Measurements from ENCODE around the gene PRDM15. TPM values are rescaled to one million over a fixed set of nuclear protein-coding genes. Genes with fewer than 3 reads are reported as not detected.

Gene PRDM15
- total RNA-seq, 1 donor from 2014 or later, result 20.5 TPM

DNA sequence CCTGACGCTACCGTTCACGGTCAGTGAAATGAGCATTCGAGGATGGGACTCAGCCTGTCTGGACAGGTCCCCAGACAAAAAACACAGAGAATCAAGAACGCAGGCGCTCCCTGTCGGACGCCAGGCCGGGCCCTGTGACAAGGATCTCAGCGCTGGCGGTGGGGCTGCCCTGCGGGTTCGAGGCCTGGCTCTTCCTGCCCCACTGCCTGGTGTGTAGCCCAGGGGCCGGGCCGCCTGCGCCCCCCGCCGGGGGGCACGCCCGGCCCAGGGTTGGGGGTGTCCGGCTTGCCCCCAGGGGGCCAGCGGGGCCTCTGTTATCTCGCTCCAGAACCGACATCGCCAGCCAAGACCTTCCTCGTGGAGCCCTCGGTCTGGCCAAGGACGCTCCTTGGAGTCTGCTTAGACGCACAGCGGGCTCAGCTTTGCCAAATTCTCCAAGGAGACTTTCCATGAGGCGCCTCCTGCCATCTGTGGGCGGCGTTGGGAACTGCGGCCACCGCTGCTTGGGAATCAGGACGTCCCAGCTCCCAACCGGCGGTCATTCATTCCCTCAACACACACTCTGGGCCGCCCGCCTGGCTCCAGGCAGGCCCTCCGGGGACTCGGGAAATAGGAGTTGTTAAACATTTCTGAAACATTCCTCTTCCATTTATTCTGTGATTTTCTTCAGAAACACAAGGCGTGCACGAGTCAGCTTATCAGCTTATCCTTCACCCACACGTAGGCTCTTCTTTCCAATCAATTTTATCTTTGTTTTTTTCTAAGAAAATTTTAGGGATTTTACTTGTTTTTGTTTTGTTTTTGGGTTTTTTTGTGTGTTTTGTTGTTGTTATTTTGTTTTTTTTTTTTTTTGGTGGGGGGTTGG, 101.0 kb downstream of the PRDM15 start:
- DNase-seq (ENCODE audit: low spot score in 2 of 2), result peak; percentile 59 to 95
- Histone ChIP-seq H3K36me3 (no peaks in the 10 kb centered on the region), H3K27ac (peak overlapping the region; percentile 64 to 79), H3K9me3 (no peaks in the 10 kb centered on the region), H3K27me3 (no peaks in the 10 kb centered on the region), H3K4me1 (peaks cover 0 to 3% of the 10 kb centered on the region in 2 donors), H3K4me3 (peak overlapping the region; percentile 37 to 51)
- TF ChIP-seq, protein P1, sequence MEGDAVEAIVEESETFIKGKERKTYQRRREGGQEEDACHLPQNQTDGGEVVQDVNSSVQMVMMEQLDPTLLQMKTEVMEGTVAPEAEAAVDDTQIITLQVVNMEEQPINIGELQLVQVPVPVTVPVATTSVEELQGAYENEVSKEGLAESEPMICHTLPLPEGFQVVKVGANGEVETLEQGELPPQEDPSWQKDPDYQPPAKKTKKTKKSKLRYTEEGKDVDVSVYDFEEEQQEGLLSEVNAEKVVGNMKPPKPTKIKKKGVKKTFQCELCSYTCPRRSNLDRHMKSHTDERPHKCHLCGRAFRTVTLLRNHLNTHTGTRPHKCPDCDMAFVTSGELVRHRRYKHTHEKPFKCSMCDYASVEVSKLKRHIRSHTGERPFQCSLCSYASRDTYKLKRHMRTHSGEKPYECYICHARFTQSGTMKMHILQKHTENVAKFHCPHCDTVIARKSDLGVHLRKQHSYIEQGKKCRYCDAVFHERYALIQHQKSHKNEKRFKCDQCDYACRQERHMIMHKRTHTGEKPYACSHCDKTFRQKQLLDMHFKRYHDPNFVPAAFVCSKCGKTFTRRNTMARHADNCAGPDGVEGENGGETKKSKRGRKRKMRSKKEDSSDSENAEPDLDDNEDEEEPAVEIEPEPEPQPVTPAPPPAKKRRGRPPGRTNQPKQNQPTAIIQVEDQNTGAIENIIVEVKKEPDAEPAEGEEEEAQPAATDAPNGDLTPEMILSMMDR (IDR thresholded peaks at IDR 0.05), result peak; percentile 89 to 97 (median 95)
- intact Hi-C loops (cut with DNase I), result loop anchor here (1.0 to 10.0 kb wide), 5 partner anchors 38 to 656 kb away; partner anchors contain the start of gene PRDM15

DNA sequence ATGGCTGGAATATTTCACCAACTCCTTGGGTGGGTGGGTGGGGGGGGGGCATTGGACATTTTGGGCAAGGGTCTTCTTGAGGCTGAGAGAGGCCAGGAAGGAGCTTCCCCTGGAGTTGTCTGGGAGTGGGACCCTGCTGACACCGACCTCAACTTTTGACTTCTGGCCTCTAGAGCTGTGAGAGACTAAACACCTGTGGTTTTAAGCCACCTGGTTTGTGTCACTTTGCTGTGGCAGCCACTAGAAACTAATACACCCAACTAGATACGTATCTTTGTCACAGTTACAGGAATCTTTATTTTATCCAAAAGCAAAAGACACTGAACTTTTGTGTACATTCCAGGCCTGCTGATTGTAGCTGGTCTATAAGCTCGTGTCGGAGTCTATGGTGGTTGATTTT, 102.4 kb downstream of the PRDM15 start:
- Histone ChIP-seq H3K36me3 (no peaks in the 10 kb centered on the region), H3K4me3 (no peak overlapping the region), H3K27me3 (no peaks in the 10 kb centered on the region), H3K4me1 (peaks cover 0 to 3% of the 10 kb centered on the region in 2 donors), H3K9me3 (no peaks in the 10 kb centered on the region), H3K27ac (no peak overlapping the region)
- intact Hi-C loops (cut with DNase I), result loop anchor here (5.0 to 10.0 kb wide), 3 partner anchors 101 to 654 kb away; partner anchors contain the start of gene PRDM15
- no peak for DNase-seq (ENCODE audit: low spot score in 2 of 2)
- TF ChIP-seq, protein P1 (IDR thresholded peaks at IDR 0.05), result no peak

DNA sequence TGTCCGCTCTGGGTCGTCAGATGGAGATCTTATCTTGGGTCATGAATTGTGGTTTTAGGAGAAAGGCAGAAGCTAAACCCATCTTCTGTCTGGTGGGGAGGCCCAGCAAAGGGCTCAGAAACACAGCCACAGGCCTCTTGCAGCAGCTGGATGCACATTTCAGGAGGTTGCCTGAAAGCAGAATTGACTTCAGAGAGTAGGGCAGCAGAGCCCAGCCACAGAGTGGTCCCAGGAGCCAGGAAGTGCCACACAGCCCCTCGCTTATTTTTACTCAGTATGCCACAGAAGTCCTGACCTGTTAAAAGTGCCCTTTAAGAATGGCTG, 104.0 kb downstream of the PRDM15 start:
- intact Hi-C loops (cut with DNase I), result loop anchor here (5.0 to 10.0 kb wide), 3 partner anchors 102 to 653 kb away; partner anchors contain the start of gene PRDM15
- DNase-seq (ENCODE audit: low spot score in 2 of 2), result no peak

DNA sequence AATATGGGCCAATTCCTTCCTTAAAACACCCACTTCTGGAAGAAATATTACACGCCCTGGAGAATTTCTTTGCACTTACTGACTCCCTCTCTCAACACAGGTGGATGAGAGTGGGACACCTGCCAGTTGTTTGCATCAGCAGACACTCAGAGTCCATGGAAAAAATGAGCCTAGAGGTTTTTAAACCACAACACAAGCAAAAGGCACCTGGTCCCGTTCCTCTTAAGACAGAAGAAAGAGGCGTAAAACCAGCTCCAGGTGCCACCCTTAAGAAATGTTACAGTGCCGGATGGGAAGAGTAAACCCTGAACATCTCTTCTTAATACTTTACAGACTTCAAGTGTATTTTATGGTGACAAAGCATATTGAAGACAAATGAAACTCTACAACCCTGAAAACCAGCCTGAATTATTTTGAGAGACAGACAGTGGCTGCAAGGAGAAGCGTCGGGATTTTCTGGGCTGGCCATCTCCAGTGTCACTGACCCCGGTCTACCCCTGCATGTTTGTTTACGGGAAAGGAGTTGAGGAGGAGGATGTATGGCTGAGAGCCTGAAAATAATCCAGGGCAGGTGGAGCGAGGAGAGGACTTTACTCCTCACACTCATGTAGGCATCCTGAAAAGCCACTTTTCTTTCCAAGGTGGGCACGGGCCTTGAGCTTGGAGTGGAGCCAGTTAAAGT, 104.5 kb downstream of the PRDM15 start:
- intact Hi-C loops (cut with DNase I), result loop anchor here (5.0 to 10.0 kb wide), 3 partner anchors 103 to 652 kb away; partner anchors contain the start of gene PRDM15
- Histone ChIP-seq H3K36me3 (no peaks in the 10 kb centered on the region), H3K27ac (no peak overlapping the region), H3K27me3 (no peaks in the 10 kb centered on the region), H3K9me3 (no peaks in the 10 kb centered on the region), H3K4me3 (no peak overlapping the region), H3K4me1 (peaks cover 0 to 3% of the 10 kb centered on the region in 2 donors)
- DNase-seq (ENCODE audit: low spot score in 2 of 2), result no peak
- TF ChIP-seq, protein P1 (IDR thresholded peaks at IDR 0.05), result no peak

More for the DNA sequence above, 104.0 kb downstream of the PRDM15 start:
- H3K27ac ChIP-seq, result no peak overlapping the region
- no peaks in the 10 kb centered on the region for H3K27me3 ChIP-seq
- TF ChIP-seq, protein P1 (IDR thresholded peaks at IDR 0.05), result no peak
- no peak overlapping the region for H3K4me3 ChIP-seq
- no peaks in the 10 kb centered on the region for H3K36me3 ChIP-seq
- peaks cover 0 to 3% of the 10 kb centered on the region in 2 donors for H3K4me1 ChIP-seq
- no peaks in the 10 kb centered on the region for H3K9me3 ChIP-seq

DNA sequence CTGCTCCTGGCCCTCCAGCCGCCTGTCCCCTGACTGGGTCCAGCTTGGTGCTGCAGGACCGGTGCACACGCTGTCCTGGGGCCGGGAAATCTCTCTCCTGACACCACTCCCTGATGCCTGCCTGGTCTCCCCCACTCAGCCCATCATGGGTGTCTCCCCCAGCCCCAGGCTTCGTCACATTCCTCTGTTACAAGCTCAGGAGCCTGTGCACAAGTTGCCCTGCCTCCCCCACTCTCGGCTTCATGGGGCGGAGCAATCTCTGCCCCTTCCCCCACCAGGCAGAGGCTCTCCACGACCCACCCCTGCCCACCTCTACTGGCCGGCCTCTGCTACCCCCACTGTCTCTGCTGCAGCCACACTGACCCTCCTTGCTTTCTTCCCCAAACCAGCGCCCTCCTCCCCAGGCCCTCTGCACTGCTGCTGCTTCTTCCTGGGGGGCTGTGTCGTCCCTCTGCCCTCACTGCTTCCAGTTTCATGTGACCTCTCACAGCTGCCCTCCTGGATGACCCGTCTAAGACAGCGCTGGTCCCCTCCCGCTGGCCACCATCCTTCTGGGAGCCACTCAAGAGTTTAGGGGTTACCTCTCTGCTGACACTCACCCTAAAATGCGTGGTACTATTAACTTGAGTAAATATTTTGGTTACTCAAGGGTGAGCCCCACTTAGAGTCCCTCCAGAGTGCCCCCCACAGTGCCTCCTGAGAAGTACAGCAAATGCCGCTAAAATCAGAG, 106.6 kb downstream of the PRDM15 start:
- Histone ChIP-seq H3K4me1 (no peaks in the 10 kb centered on the region), H3K27me3 (no peaks in the 10 kb centered on the region), H3K27ac (no peak overlapping the region), H3K4me3 (no peak overlapping the region), H3K9me3 (no peaks in the 10 kb centered on the region), H3K36me3 (no peaks in the 10 kb centered on the region)
- DNase-seq (ENCODE audit: low spot score in 2 of 2), result peak in 1 of 2 donors; percentile 47
- TF ChIP-seq, protein P1 (IDR thresholded peaks at IDR 0.05), result no peak
- intact Hi-C loops (cut with DNase I), result loop anchor here (10.0 kb wide), 1 partner anchor 488 kb away; no protein-coding TSS in a partner anchor

Measured in ascending aorta (tissue), 2 donors.